Stimulated activated CD8-positive, alpha-beta memory T cell treated with anti-CD3 and anti-CD28 coated beads, Interleukin-2, amount 100 ng/mL, for 1 hour (primary cell): ENCODE measurements around the gene GLIS1.

ENCODE experiments used
- DNase-seq, 2 donors: peaks; one replicate each; pipeline ENCODE4 v3.0.0-alpha.2; 2020; ENCODE audit warnings: low read depth in 2 of 2

Gene GLIS1

GRCh38 chr1:53718443-53718842 is 20.5 kb downstream of the GLIS1 start:
- no peak for DNase-seq

GRCh38 chr1:53717025-53717804 is 21.7 kb downstream of the GLIS1 start:
- no peak for DNase-seq

GRCh38 chr1:53716150-53716549 is 22.8 kb downstream of the GLIS1 start:
- DNase-seq: no peak

- no peak for DNase-seq
These were observed 23.5 kb downstream of the GLIS1 start for GRCh38 chr1:53715478-53715877.

GRCh38 chr1:53712276-53712675 is 26.7 kb downstream of the GLIS1 start:
- DNase-seq: no peak

- DNase-seq: no peak
These were observed 28.4 kb downstream of the GLIS1 start for GRCh38 chr1:53710584-53710983.

- no peak for DNase-seq
These were observed 30.3 kb downstream of the GLIS1 start for GRCh38 chr1:53708687-53709086.

GRCh38 chr1:53706356-53706755 is 32.6 kb downstream of the GLIS1 start:
- no peak for DNase-seq

GRCh38 chr1:53705446-53706096 is 33.4 kb downstream of the GLIS1 start:
- no peak for DNase-seq

GRCh38 chr1:53704804-53705445 is 34.0 kb downstream of the GLIS1 start:
- no peak for DNase-seq

GRCh38 chr1:53704304-53704703 is 34.7 kb downstream of the GLIS1 start:
- no peak for DNase-seq

GRCh38 chr1:53703174-53703573 is 35.8 kb downstream of the GLIS1 start:
- no peak for DNase-seq

- no peak for DNase-seq
These were observed 36.6 kb downstream of the GLIS1 start for GRCh38 chr1:53702341-53702740.

GRCh38 chr1:53700776-53701175 is 38.2 kb downstream of the GLIS1 start:
- DNase-seq: no peak

- no peak for DNase-seq
These were observed 39.0 kb downstream of the GLIS1 start for GRCh38 chr1:53699981-53700380.

- no peak for DNase-seq
These were observed 40.5 kb downstream of the GLIS1 start for GRCh38 chr1:53698384-53698980.

- no peak for DNase-seq
These were observed 41.1 kb downstream of the GLIS1 start for GRCh38 chr1:53697721-53698383.

GRCh38 chr1:53696990-53697389 is 42.0 kb downstream of the GLIS1 start:
- no peak for DNase-seq

- no peak for DNase-seq
These were observed 42.4 kb downstream of the GLIS1 start for GRCh38 chr1:53696571-53696970.

- DNase-seq: no peak
These were observed 42.9 kb downstream of the GLIS1 start for GRCh38 chr1:53696051-53696450.

- no peak for DNase-seq
These were observed 43.8 kb downstream of the GLIS1 start for GRCh38 chr1:53695116-53695515.

GRCh38 chr1:53694718-53695091 is 44.3 kb downstream of the GLIS1 start:
- DNase-seq: no peak
